HEK293 (cell line): ENCODE data around the gene CAPN1.

Experiments used
- HOXC10 ChIP-seq: sonication (generic); formaldehyde crosslinking; IDR thresholded peaks from 2 replicates; pipeline ENCODE4 v1.8.1; 2023; ENCODE audit warnings: mild to moderate bottlenecking, missing genetic modification reagents
- KLF7 ChIP-seq: fragments of 450-650 bp; formaldehyde crosslinking; IDR thresholded peaks from 2 replicates; pipeline ENCODE4 v1.5.1; 2016; ENCODE audit warnings: missing biosample characterization, missing genetic modification characterization, borderline replicate concordance
- OVOL3 ChIP-seq: fragments of 450-650 bp; formaldehyde crosslinking; IDR thresholded peaks from 2 replicates; pipeline ENCODE4 v1.5.1; 2016; ENCODE audit warnings: missing biosample characterization, missing genetic modification characterization
- TCF7L2 ChIP-seq: IDR thresholded peaks from 2 replicates; pipeline ENCODE4 v1.6.1; 2011; ENCODE audit warnings: low read depth, mild to moderate bottlenecking, inconsistent platforms, low read length, moderate library complexity, borderline replicate concordance
- YY1 ChIP-seq: fragments of 450-650 bp; formaldehyde crosslinking; IDR thresholded peaks from 2 replicates; pipeline ENCODE4 v1.5.1; 2018; ENCODE audit warnings: missing biosample characterization, missing genetic modification characterization
- YY2 ChIP-seq: fragments of 450-650 bp; formaldehyde crosslinking; IDR thresholded peaks from 2 replicates; pipeline ENCODE4 v1.5.1; 2016; ENCODE audit warnings: missing biosample characterization, missing genetic modification characterization
- ZEB2 ChIP-seq: fragments of 450-650 bp; formaldehyde crosslinking; IDR thresholded peaks from 2 replicates; pipeline ENCODE4 v1.5.1; 2016; ENCODE audit warnings: missing biosample characterization, missing genetic modification characterization
- ZFP69B ChIP-seq: fragments of 450-650 bp; formaldehyde crosslinking; IDR thresholded peaks from 2 replicates; pipeline ENCODE4 v1.5.1; 2016; ENCODE audit warnings: missing biosample characterization, missing genetic modification characterization
- ZNF10 ChIP-seq: fragments of 450-650 bp; formaldehyde crosslinking; IDR thresholded peaks from 2 replicates; pipeline ENCODE4 v1.5.1; 2017; ENCODE audit warnings: missing biosample characterization, missing genetic modification characterization
- ZNF112 ChIP-seq: fragments of 450-650 bp; formaldehyde crosslinking; IDR thresholded peaks from 2 replicates; pipeline ENCODE4 v1.5.0; 2017; ENCODE audit warnings: missing biosample characterization, missing genetic modification characterization
- ZNF302 ChIP-seq: fragments of 450-650 bp; formaldehyde crosslinking; IDR thresholded peaks from 2 replicates; pipeline ENCODE4 v1.5.1; 2016; ENCODE audit warnings: missing biosample characterization, missing genetic modification characterization, low read depth
- ZNF311 ChIP-seq: fragments of 450-650 bp; formaldehyde crosslinking; IDR thresholded peaks from 2 replicates; pipeline ENCODE4 v1.5.1; 2017; ENCODE audit warnings: missing biosample characterization, missing genetic modification characterization, borderline replicate concordance
- ZNF324 ChIP-seq: fragments of 450-650 bp; formaldehyde crosslinking; IDR thresholded peaks from 2 replicates; pipeline ENCODE4 v1.5.1; 2016; ENCODE audit warnings: missing biosample characterization, missing genetic modification characterization
- ZNF600 ChIP-seq: fragments of 450-650 bp; formaldehyde crosslinking; IDR thresholded peaks from 2 replicates; pipeline ENCODE4 v1.5.1; 2016; ENCODE audit warnings: missing biosample characterization, missing genetic modification characterization
- ZNF621 ChIP-seq: fragments of 450-650 bp; formaldehyde crosslinking; IDR thresholded peaks from 2 replicates; pipeline ENCODE4 v1.5.1; 2017; ENCODE audit warnings: missing biosample characterization, missing genetic modification characterization
- ZNF624 ChIP-seq: fragments of 450-650 bp; formaldehyde crosslinking; IDR thresholded peaks from 2 replicates; pipeline ENCODE4 v1.5.1; 2017; ENCODE audit warnings: missing biosample characterization, missing genetic modification characterization
- TF ChIP-seq, protein P1 (sequence below): fragments of 450-650 bp; formaldehyde crosslinking; IDR thresholded peaks from 2 replicates; pipeline ENCODE4; 2016; ENCODE audit warnings: missing biosample characterization, missing genetic modification characterization
- TF ChIP-seq, protein P2 (sequence below): fragments of 450-650 bp; formaldehyde crosslinking; conservative IDR thresholded peaks from 2 replicates; pipeline ENCODE4 v1.5.1; 2016; ENCODE audit warnings: low read depth, missing biosample characterization, missing genetic modification characterization
- TF ChIP-seq, protein P3 (sequence below): fragments of 450-650 bp; formaldehyde crosslinking; IDR thresholded peaks from 2 replicates; pipeline ENCODE4 v1.5.1; 2016; ENCODE audit warnings: missing biosample characterization, missing genetic modification characterization, low read depth
- TF ChIP-seq, protein P4 (sequence below): fragments of 450-650 bp; formaldehyde crosslinking; IDR thresholded peaks from 2 replicates; pipeline ENCODE4 v1.5.1; 2017; ENCODE audit warnings: missing biosample characterization, missing genetic modification characterization
- TF ChIP-seq, protein P5 (sequence below): IDR thresholded peaks from 2 replicates; pipeline ENCODE4 v1.6.1; 2011; ENCODE audit warnings: mild to moderate bottlenecking, low read depth, low read length, borderline replicate concordance
- TF ChIP-seq, protein P6 (sequence below): fragments of 450-650 bp; IDR thresholded peaks from 2 replicates; pipeline ENCODE4 v1.5.1; 2018; ENCODE audit warnings: missing biosample characterization, missing genetic modification characterization
- TF ChIP-seq, protein P7 (sequence below): fragments of 450-650 bp; formaldehyde crosslinking; IDR thresholded peaks from 2 replicates; pipeline ENCODE4 v1.5.1; 2016; ENCODE audit warnings: missing biosample characterization, missing genetic modification characterization
- TF ChIP-seq, protein P8 (sequence below): fragments of 450-650 bp; formaldehyde crosslinking; IDR thresholded peaks from 2 replicates; pipeline ENCODE4 v1.5.1; 2017; ENCODE audit warnings: missing biosample characterization, missing genetic modification characterization

CAPN1 gene

DNA sequence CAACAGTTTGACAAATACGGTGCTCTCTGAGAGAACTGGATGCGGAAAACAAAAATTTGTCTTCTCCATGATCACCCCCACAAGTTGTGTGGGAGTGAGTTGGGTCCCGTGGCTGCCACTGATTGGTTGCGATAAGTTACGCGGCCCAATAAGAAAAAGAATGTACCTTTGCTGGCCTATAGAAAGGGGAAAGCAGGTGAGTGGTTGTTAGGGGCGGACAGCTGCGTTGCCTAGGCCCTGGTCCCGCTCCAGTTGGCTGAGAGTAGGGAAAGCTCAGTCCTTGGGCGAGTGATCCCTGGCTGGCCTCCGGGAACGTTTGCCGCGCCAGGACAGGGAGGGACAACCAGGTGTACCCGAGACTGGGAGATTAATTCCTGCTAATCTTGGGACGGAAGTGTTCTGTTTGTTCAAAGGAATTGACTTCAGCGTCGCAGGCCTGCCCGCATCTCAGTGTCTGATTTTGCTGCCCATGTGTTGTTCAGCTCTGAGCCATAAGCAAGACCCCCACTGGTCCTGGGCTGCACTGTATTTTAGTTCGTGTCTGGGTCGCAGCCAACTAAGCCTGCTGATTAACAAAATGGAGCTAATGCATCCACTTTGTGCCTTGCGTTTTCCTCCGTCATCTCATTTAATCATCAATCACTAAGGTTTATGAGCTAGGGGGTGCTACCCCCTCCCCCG lies 46.6 kb upstream of the CAPN1 start (continued):
- TF ChIP-seq, protein P1, sequence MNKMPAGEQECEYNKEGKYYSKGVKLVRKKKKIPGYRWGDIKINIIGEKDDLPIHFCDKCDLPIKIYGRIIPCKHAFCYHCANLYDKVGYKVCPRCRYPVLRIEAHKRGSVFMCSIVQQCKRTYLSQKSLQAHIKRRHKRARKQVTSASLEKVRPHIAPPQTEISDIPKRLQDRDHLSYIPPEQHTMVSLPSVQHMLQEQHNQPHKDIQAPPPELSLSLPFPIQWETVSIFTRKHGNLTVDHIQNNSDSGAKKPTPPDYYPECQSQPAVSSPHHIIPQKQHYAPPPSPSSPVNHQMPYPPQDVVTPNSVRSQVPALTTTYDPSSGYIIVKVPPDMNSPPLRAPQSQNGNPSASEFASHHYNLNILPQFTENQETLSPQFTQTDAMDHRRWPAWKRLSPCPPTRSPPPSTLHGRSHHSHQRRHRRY = no peak
- TF ChIP-seq ZNF324 (no peak), TCF7L2 (no peak), ZNF624 (tag by site-specific recombination) (no peak), ZNF311 (no peak), ZNF302 (no peak), OVOL3 (tag by site-specific recombination) (no peak), HOXC10 (CRISPR knock-in tag) (no peak), ZNF600 (peak; percentile 38), ZNF112 (no peak), KLF7 (no peak), YY1 (no peak), ZFP69B (tag by site-specific recombination) (no peak), ZNF621 (tag by site-specific recombination) (no peak), ZEB2 (tag by site-specific recombination) (no peak), ZNF10 (tag by site-specific recombination) (no peak), YY2 (tag by site-specific recombination) (no peak)
- TF ChIP-seq, protein P2, sequence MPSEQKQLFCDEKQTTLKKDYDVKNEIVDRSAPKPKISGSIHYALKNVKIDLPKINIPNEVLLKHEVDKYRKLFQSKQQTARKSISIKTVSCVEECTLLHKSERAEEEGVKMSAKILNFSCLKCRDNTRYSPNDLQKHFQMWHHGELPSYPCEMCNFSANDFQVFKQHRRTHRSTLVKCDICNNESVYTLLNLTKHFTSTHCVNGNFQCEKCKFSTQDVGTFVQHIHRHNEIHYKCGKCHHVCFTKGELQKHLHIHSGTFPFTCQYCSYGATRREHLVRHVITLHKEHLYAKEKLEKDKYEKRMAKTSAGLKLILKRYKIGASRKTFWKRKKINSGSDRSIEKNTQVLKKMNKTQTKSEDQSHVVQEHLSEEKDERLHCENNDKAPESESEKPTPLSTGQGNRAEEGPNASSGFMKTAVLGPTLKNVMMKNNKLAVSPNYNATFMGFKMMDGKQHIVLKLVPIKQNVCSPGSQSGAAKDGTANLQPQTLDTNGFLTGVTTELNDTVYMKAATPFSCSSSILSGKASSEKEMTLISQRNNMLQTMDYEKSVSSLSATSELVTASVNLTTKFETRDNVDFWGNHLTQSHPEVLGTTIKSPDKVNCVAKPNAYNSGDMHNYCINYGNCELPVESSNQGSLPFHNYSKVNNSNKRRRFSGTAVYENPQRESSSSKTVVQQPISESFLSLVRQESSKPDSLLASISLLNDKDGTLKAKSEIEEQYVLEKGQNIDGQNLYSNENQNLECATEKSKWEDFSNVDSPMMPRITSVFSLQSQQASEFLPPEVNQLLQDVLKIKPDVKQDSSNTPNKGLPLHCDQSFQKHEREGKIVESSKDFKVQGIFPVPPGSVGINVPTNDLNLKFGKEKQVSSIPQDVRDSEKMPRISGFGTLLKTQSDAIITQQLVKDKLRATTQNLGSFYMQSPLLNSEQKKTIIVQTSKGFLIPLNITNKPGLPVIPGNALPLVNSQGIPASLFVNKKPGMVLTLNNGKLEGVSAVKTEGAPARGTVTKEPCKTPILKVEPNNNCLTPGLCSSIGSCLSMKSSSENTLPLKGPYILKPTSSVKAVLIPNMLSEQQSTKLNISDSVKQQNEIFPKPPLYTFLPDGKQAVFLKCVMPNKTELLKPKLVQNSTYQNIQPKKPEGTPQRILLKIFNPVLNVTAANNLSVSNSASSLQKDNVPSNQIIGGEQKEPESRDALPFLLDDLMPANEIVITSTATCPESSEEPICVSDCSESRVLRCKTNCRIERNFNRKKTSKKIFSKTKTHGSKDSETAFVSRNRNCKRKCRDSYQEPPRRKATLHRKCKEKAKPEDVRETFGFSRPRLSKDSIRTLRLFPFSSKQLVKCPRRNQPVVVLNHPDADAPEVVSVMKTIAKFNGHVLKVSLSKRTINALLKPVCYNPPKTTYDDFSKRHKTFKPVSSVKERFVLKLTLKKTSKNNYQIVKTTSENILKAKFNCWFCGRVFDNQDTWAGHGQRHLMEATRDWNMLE (tag by site-specific recombination) = no peak
- TF ChIP-seq, protein P3, sequence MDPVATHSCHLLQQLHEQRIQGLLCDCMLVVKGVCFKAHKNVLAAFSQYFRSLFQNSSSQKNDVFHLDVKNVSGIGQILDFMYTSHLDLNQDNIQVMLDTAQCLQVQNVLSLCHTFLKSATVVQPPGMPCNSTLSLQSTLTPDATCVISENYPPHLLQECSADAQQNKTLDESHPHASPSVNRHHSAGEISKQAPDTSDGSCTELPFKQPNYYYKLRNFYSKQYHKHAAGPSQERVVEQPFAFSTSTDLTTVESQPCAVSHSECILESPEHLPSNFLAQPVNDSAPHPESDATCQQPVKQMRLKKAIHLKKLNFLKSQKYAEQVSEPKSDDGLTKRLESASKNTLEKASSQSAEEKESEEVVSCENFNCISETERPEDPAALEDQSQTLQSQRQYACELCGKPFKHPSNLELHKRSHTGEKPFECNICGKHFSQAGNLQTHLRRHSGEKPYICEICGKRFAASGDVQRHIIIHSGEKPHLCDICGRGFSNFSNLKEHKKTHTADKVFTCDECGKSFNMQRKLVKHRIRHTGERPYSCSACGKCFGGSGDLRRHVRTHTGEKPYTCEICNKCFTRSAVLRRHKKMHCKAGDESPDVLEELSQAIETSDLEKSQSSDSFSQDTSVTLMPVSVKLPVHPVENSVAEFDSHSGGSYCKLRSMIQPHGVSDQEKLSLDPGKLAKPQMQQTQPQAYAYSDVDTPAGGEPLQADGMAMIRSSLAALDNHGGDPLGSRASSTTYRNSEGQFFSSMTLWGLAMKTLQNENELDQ (tag by site-specific recombination) = no peak
- TF ChIP-seq, protein P4, sequence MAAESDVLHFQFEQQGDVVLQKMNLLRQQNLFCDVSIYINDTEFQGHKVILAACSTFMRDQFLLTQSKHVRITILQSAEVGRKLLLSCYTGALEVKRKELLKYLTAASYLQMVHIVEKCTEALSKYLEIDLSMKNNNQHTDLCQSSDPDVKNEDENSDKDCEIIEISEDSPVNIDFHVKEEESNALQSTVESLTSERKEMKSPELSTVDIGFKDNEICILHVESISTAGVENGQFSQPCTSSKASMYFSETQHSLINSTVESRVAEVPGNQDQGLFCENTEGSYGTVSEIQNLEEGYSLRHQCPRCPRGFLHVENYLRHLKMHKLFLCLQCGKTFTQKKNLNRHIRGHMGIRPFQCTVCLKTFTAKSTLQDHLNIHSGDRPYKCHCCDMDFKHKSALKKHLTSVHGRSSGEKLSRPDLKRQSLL (tag by site-specific recombination) = no peak
- TF ChIP-seq, protein P5, sequence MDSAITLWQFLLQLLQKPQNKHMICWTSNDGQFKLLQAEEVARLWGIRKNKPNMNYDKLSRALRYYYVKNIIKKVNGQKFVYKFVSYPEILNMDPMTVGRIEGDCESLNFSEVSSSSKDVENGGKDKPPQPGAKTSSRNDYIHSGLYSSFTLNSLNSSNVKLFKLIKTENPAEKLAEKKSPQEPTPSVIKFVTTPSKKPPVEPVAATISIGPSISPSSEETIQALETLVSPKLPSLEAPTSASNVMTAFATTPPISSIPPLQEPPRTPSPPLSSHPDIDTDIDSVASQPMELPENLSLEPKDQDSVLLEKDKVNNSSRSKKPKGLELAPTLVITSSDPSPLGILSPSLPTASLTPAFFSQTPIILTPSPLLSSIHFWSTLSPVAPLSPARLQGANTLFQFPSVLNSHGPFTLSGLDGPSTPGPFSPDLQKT = no peak
- TF ChIP-seq, protein P6, sequence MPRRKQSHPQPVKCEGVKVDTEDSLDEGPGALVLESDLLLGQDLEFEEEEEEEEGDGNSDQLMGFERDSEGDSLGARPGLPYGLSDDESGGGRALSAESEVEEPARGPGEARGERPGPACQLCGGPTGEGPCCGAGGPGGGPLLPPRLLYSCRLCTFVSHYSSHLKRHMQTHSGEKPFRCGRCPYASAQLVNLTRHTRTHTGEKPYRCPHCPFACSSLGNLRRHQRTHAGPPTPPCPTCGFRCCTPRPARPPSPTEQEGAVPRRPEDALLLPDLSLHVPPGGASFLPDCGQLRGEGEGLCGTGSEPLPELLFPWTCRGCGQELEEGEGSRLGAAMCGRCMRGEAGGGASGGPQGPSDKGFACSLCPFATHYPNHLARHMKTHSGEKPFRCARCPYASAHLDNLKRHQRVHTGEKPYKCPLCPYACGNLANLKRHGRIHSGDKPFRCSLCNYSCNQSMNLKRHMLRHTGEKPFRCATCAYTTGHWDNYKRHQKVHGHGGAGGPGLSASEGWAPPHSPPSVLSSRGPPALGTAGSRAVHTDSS (tag by site-specific recombination) = no peak
- TF ChIP-seq, protein P7, sequence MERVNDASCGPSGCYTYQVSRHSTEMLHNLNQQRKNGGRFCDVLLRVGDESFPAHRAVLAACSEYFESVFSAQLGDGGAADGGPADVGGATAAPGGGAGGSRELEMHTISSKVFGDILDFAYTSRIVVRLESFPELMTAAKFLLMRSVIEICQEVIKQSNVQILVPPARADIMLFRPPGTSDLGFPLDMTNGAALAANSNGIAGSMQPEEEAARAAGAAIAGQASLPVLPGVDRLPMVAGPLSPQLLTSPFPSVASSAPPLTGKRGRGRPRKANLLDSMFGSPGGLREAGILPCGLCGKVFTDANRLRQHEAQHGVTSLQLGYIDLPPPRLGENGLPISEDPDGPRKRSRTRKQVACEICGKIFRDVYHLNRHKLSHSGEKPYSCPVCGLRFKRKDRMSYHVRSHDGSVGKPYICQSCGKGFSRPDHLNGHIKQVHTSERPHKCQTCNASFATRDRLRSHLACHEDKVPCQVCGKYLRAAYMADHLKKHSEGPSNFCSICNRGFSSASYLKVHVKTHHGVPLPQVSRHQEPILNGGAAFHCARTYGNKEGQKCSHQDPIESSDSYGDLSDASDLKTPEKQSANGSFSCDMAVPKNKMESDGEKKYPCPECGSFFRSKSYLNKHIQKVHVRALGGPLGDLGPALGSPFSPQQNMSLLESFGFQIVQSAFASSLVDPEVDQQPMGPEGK = no peak
- TF ChIP-seq, protein P8, sequence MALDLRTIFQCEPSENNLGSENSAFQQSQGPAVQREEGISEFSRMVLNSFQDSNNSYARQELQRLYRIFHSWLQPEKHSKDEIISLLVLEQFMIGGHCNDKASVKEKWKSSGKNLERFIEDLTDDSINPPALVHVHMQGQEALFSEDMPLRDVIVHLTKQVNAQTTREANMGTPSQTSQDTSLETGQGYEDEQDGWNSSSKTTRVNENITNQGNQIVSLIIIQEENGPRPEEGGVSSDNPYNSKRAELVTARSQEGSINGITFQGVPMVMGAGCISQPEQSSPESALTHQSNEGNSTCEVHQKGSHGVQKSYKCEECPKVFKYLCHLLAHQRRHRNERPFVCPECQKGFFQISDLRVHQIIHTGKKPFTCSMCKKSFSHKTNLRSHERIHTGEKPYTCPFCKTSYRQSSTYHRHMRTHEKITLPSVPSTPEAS (tag by site-specific recombination) = no peak
